ES-I3 (cell line): ENCODE measurements around the gene ZAP70.
"Not testable (repeated sequence)": the region's sequence is repeated elsewhere in the genome, so short reads cannot be mapped to it uniquely, and the experiment has no call there.

Source experiments
- H3K36me3 ChIP-seq: 2 replicates; pipeline ENCODE4 v1.6.1; 2013; ENCODE audit warnings: mild to moderate bottlenecking, low read length, control low read depth, moderate library complexity; ENCODE audit not compliant: insufficient read depth
- H3K4me1 ChIP-seq: 2 replicates; pipeline ENCODE4 v1.6.1; 2013; ENCODE audit warnings: mild to moderate bottlenecking, control low read depth, low read length; ENCODE audit not compliant: insufficient read depth
- H3K9ac ChIP-seq: 2 replicates; pipeline ENCODE4 v1.6.1; 2013; ENCODE audit warnings: low read depth, mild to moderate bottlenecking, low read length, moderate library complexity
- H3K9me3 ChIP-seq: 2 replicates; pipeline ENCODE4 v1.6.1; 2013; ENCODE audit warnings: mild to moderate bottlenecking, low read length, moderate library complexity; ENCODE audit not compliant: control insufficient read depth, insufficient read depth

Gene ZAP70

DNA sequence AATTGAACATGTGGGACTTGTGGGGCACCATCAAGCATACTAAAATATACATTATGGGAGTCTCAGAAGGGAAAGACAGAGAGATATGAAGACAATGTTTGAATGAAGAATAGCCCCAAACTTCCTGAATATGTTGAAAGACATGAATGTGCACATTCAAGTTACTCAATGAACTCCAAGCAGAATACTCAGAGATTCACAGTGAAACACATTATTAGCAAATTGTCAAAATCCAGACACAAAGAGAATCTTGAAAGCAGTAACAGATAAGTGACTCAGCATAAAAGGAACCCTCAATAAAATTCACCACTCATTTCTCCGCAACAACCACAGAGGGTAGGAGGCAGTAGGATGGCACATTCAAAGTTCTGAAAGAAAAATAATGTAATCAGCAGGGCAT lies 35.1 kb upstream of the ZAP70 start:
- Histone ChIP-seq H3K9me3 (no peaks in the 10 kb centered on the region; the same call in 1 of the 2 replicates), H3K4me1 (peaks cover 17% of the 10 kb centered on the region; the same call in 1 of the 2 replicates), H3K36me3 (no peaks in the 10 kb centered on the region), H3K9ac (no peak overlapping the region)

DNA sequence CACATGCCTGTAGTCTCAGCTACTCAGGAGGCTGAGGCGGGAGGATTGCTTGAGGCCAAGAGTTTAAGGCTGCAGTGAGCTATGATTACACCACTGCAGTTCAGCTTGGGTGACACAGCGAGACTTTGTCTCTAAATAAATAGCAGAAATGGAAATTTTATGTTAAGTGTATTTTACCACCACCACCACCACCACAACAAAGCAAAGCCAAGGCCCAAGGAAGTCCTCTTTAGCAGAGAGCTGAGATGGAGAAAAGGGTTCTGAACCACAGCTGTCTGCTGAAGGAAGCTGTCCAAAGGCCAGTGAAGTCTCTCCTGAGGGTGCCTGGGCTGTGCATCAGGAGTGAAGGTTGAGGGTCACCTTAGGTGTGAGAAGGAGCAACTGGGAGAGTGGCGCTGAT lies 26.1 kb upstream of the ZAP70 start:
- H3K4me1 ChIP-seq, result peaks cover 13% of the 10 kb centered on the region
- not testable (repeated sequence) for H3K9ac ChIP-seq, H3K36me3 ChIP-seq, H3K9me3 ChIP-seq

DNA sequence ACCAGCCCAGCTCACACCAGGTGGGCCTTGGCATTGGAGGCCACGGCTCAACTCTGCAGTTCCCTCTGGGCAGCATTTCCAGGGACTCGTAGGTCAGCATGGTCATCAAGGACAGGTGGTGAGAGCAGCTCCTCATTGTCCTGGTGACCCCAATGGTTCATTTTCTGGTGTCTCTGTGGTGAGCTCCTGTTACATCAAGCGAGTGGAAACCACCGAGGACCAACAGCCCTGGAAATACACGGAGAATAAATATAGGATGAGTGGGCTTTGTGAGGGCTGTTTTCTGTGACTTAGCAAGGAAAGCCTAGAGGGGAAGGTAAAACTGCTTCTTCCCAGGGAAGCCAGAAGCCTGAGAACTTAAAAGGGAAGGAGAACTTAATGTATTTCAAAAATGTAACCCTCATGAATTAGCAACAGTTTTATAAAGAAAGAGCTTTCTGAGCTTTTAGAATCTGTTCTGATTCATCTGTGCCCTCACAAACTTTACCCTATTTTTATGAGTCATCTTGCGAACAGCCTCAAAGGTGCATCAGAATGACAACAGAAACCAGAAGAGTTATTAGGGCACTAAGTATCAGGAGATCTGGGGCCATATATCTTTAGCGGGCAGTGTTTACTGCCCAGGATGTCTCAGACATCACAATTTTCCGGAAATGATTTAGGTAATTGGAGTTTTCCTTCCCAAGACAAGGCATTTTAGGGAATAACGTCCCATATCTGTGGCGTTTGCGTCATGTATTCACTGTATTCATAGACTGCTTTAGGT lies 25.1 kb upstream of the ZAP70 start:
- Histone ChIP-seq H3K9ac (no peak overlapping the region), H3K4me1 (peaks cover 13% of the 10 kb centered on the region), H3K36me3 (no peaks in the 10 kb centered on the region), H3K9me3 (no peaks in the 10 kb centered on the region; the same call in 1 of the 2 replicates)

DNA sequence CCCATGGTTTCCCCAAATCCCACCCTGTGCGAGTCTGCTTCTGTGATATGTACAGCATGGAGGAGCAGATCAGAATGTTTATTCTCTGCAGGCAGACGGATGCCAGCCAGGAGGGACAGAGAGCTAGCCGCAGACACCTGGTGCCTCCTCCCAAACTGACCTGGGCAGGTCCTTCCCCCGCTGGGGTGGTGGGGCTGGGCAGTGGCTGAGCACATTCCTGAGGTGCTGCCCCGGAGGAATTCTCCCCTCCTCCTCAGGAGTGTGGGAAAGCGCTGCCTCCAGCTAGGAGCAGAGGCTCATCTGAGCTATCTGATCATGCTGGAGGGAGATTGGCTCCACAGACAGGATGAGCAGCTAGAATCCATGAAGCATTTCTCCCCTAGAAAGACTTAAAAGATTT lies 22.2 kb upstream of the ZAP70 start:
- Histone ChIP-seq H3K36me3 (no peaks in the 10 kb centered on the region), H3K4me1 (peaks cover 13% of the 10 kb centered on the region), H3K9me3 (no peaks in the 10 kb centered on the region), H3K9ac (no peak overlapping the region)

DNA sequence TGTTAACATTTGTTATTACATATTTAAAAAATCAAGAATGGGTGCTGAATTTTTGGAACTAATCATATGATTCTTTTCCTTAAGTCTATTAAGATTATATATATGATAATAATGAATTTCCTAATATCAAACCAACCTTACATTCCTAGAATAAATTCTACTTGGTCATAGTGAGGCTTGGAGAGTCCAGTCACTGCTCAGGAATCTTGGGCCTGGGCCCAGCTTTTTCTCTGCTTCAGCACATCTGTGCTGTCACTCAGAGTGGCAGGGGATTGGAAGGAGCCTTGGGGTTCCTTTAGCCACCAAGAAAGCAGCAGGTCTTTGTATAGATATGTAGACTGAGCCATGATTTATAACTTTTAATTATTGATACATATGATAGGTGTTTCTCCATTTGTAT lies 19.9 kb upstream of the ZAP70 start:
- H3K9me3 ChIP-seq, result no peaks in the 10 kb centered on the region
- no peaks in the 10 kb centered on the region for H3K36me3 ChIP-seq
- no peak overlapping the region for H3K9ac ChIP-seq
- peaks cover 10% of the 10 kb centered on the region for H3K4me1 ChIP-seq

DNA sequence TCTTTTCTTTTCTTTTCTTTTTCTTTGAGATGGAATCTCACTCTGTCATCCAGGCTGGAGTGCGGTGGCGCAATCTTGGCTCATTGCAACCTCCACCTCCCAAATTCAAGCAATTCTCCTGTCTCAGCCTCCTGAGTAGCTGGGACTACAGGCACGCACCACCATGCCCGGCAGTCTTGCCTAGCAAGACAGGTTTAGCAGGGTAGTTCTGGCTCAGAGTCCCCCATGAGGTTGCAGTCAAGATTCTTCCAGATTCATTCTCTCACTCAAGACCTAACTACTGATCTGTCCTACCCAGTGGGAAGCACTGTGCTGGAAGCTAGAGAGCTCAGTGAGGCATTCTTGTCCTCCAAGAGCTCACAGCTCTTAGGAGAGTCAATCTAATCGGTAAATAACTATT lies 17.6 kb upstream of the ZAP70 start:
- Histone ChIP-seq H3K4me1 (peaks cover 4% of the 10 kb centered on the region; the same call in 1 of the 2 replicates), H3K9ac (no peak overlapping the region), H3K9me3 (no peaks in the 10 kb centered on the region), H3K36me3 (no peaks in the 10 kb centered on the region)

DNA sequence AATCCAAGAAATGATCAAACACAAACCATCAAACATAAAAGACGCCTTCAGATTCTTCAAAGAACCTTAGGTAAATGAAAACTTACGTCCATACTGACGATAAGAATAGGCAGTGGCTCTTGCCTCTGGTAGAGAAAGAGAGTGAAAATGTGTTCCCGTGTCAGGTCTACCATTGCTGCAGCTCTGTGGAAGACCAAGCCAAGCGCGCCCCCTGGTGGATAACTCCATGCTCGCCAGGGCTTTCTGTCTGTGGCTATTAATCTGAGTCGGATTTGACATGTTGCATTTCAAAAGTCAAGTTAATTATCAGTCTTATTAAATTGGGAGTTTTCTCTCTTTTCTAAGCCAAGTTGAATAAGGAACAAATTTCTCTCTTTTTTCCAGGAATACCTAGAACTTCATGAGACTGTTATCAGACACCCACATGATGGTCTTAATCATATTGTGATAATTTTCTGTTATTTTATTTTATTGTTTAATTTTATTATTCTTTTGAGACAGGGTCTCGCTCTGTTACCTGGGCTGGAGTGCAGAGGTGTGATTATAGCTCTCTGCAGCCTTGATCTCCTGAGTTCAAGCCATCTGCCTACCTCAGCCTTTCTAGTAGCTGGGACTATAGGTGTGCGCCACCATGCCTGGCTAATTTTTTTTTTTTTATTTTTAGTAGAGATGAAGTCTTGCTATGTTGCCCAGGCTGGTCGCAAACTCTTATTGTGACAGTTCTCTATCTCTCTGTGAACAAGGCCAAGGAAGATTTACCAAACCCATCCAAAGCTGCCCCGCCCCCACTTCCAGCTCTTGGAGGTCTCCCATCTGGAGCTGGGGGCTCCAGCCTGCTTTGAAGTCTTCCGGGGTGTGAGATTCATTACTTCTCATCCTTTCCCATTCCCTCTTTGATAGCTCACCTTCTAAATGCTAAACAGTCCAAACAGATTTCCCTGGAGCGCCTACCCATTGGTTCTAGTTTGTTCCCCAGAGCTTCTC lies 15.8 kb upstream of the ZAP70 start:
- Histone ChIP-seq H3K9ac (no peak overlapping the region), H3K9me3 (no peaks in the 10 kb centered on the region), H3K4me1 (no peaks in the 10 kb centered on the region), H3K36me3 (no peaks in the 10 kb centered on the region)

DNA sequence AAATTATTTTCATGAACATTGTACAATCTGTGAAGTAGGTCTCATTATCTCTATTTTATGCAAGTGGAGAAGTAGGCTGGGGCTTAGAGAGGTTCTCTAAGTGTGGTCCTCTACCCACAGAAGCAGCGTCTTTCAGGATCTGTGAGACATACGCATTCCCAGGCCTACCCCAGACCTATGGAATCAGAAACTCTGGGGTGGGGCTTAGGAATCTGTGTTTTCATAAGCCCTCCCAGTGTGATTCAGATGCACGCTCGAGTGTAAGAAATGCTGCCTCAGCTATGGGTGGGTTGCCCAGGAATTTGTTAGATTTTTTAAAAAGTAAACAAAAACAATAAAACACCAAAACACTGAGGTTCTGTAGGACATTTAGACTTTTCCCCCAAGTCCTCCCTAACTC lies 14.8 kb upstream of the ZAP70 start:
- Histone ChIP-seq H3K9me3 (no peaks in the 10 kb centered on the region), H3K36me3 (no peaks in the 10 kb centered on the region), H3K9ac (no peak overlapping the region), H3K4me1 (no peaks in the 10 kb centered on the region)

DNA sequence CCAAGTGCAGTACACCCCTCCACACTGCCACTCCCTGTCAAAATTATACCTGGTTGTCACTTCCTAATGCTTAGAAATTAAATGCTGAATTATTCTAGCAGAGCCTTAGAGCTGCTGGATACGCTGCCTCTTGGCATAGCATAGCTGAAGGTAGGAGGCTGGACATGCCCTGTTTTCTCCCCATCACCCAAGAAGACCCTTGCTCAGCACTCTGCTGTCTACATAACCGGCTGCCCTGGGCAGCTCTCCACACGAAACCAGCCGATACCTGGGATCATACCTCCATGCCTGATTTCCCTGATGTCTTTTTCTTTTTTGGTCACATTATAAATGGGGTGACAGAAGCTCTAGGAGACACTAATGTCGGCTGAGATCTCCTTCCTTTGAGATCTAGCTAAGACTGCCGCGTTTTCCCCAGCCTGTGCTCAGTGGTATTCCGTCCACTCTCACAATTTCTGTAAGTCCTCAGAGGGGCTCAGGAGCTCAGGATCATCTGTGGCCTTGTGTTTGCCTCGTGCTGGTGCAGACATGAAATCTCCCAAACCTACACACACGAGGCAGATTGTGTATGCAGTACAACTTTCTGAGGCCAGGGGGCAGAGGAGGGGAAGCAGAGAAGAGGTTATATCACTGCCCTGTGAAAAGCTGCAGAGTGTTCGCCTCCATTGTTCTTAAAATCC lies 13.5 kb upstream of the ZAP70 start:
- H3K4me1 ChIP-seq, result no peaks in the 10 kb centered on the region
- H3K36me3 ChIP-seq, result no peaks in the 10 kb centered on the region
- H3K9ac ChIP-seq, result no peak overlapping the region
- H3K9me3 ChIP-seq, result no peaks in the 10 kb centered on the region

DNA sequence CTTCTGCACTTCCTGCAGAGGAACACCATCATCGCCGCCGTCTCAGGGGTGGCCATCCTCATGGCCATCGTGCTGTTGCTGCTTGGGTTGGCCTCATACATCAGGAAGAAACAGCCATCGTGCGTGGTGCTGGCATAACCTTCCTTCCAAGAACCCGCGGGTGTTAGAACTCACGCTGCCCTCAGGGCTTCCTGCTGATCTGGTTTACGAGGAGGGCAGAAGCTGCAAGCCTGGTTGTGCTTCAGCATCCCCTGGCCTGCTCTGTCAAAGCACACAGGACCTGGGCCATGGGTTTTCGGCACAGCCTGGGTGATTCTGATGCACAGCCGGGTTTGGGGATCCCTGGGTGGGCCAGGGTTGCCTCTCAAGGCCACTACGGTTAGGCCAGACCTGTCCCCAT lies 12.2 kb upstream of the ZAP70 start:
- Histone ChIP-seq H3K9ac (no peak overlapping the region), H3K36me3 (no peaks in the 10 kb centered on the region), H3K9me3 (no peaks in the 10 kb centered on the region), H3K4me1 (no peaks in the 10 kb centered on the region)

DNA sequence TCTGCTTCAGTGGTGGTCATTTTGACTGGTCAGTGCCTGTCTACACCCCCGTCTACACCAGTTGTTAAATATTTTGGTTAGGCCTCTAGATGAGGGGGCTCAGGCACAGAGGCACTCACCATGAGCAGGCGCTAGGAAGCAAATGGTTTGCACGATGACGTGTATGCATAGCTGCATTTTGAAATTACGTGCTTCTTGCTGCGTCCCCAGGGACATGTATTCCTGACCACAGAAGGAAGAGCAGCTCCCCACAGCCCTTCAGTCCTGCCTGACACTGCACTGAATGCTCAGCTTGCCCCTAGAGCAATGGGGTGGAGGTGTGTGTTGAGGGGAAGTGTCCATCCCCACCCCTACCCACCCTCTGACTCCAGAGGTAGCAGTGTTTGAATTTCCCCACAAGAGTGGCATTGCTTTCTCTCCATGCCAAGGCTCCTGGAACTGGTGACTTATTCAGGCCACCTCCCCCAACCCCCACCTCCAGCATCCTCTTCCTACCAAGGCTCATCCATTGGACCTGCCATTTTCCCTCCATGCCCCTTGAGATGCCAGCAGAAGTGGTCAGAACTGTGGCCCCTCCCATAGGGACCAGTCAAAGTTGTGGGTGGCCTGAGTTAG lies 11.4 kb upstream of the ZAP70 start:
- H3K9ac ChIP-seq, result no peak overlapping the region
- no peaks in the 10 kb centered on the region for H3K4me1 ChIP-seq
- no peaks in the 10 kb centered on the region for H3K36me3 ChIP-seq
- H3K9me3 ChIP-seq, result no peaks in the 10 kb centered on the region

DNA sequence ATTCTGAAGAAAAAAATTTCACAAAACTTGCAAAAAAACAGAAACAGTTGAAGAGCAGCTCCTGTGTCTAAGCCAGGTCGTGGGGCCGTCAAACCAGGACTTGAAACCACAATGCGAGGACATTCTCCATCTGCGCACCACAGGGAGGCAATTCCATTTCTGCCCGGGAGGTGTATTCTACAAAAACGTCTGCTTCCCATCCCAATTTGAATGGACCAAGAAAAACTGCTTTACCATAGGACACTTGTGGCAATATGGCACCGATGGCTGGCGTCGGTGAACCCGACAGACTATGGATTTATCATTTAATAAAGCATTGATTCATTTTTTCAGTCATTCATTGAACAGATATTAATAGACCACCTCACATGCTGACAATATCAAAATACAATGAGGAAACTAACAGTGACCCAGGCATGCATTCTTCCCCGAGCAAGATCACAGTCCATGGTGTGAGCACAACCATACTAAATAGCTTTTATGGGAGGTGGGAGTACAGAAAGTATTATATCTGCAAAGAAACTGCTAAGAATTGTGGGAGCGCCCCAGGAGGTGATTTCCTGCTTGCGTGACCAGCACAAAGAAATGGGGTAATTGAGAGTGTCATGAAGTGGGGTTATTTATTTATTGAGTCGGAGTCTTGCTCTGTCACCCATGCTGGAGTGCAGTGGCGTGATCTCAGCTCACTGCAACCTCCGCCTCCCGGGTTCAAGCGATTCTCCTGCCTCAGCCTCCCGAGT lies 10.5 kb upstream of the ZAP70 start:
- H3K9me3 ChIP-seq, result no peaks in the 10 kb centered on the region
- no peaks in the 10 kb centered on the region for H3K4me1 ChIP-seq
- no peaks in the 10 kb centered on the region for H3K36me3 ChIP-seq
- H3K9ac ChIP-seq, result no peak overlapping the region

DNA sequence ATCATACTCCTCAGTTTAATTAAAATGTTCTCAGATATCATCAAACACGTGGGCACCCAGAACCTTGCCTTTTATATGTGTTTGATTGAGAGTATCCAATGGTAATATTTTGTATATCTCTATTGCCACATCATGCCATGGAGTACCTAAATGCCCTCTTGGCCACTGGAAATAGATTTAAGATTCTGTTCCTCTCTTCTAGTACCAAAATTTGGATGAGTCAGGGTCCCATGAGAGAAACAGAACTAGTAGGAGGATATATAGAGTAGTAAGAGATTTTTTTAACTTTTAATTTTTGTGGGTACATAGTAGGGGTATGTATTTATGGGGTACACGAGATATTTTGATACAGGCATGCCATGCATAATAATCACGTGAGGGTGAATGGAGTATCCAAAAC lies 9.6 kb upstream of the ZAP70 start:
- no peaks in the 10 kb centered on the region for H3K36me3 ChIP-seq
- no peak overlapping the region for H3K9ac ChIP-seq
- H3K4me1 ChIP-seq, result no peaks in the 10 kb centered on the region
- H3K9me3 ChIP-seq, result no peaks in the 10 kb centered on the region
